SK-N-SH (cell line): ENCODE measurements around the gene AJM1. TPM values are rescaled to one million over a fixed set of nuclear protein-coding genes. Genes with fewer than 3 reads are reported as not detected.

ENCODE experiments used
- CTCF ChIA-PET: fragments of 300-600, 350-600 bp; formaldehyde crosslinking; extraction: SDS; loops from one replicate; lab custom pipeline; 2021; lab: Yijun Ruan, JAX
- POLR2A ChIA-PET: fragments of 350-600 bp; sonication (Branson Sonifier 250); formaldehyde crosslinking; extraction: SDS; loops from one replicate; lab custom pipeline; 2020; ENCODE audit warnings: antibody characterized with exemption, inconsistent platforms; lab: Yijun Ruan, JAX
- DNase-seq: peaks from one replicate; pipeline ENCODE4 v3.0.0; 2012
- H2AFZ ChIP-seq: fragments of 200-600 bp; sonication (generic); 2 replicates; pipeline ENCODE4 v1.8.1; 2016; ENCODE audit warnings: antibody characterized with exemption, mild to moderate bottlenecking, low read depth
- H3F3A ChIP-seq: fragments of 200-600 bp; sonication (generic); replicated peaks from 2 replicates; pipeline ENCODE3; 2016; ENCODE audit warnings: antibody characterized with exemption, mild to moderate bottlenecking; ENCODE audit not compliant: insufficient read depth
- H3K27ac ChIP-seq, 2 experiments: fragments of 200-500 bp in 1 of 2; fragments of 200-600 bp in 1 of 2; sonication (Bioruptor generic) in 1 of 2; sonication (generic), shearing (Covaris generic) in 1 of 2; 2 replicates each; pipeline versions ENCODE4 v1.5.1 to v1.6.1; 2014 to 2016; ENCODE audit warnings: low read depth in 2 of 2, inconsistent platforms in 1 of 2, low read length in 1 of 2, mild to moderate bottlenecking in 1 of 2, mixed read lengths in 1 of 2
- H3K27me3 ChIP-seq: fragments of 200-600 bp; sonication (generic), shearing (Covaris generic); 2 replicates; pipeline ENCODE4 v1.6.1; 2016; ENCODE audit warnings: mixed run types; ENCODE audit not compliant: insufficient read depth
- H3K36me3 ChIP-seq, 2 experiments: fragments of 200-500 bp in 1 of 2; fragments of 200-600 bp in 1 of 2; sonication (Bioruptor generic) in 1 of 2; sonication (generic) in 1 of 2; replicated peaks in 1 of 2; 2 replicates each; pipeline versions ENCODE3 to v1.5.1; 2014 to 2016; ENCODE audit warnings: low read length in 1 of 2, mild to moderate bottlenecking in 1 of 2; ENCODE audit not compliant: insufficient read depth in 2 of 2, control insufficient read depth in 1 of 2
- H3K4me1 ChIP-seq, 2 experiments: fragments of 200-500 bp in 1 of 2; fragments of 200-600 bp in 1 of 2; sonication (Bioruptor generic) in 1 of 2; sonication (generic), shearing (Covaris generic) in 1 of 2; 2 replicates each; pipeline versions ENCODE4 v1.5.1 to v1.6.1; 2014 to 2016; ENCODE audit warnings: low read depth in 1 of 2, low read length in 1 of 2, mixed run types in 1 of 2; ENCODE audit not compliant: insufficient read depth in 2 of 2, control insufficient read depth in 1 of 2
- H3K4me2 ChIP-seq: fragments of 200-600 bp; sonication (generic), shearing (Covaris generic); 2 replicates; pipeline ENCODE4 v1.6.1; 2017; ENCODE audit warnings: mixed run types
- H3K4me3 ChIP-seq, 2 experiments: fragments of 200-500 bp in 1 of 2; fragments of 200-600 bp in 1 of 2; sonication (Bioruptor generic) in 1 of 2; sonication (generic), shearing (Covaris generic) in 1 of 2; 2 replicates each; pipeline versions ENCODE4 v1.5.1 to v1.8.1; 2014 to 2016; ENCODE audit warnings: low read depth in 2 of 2, inconsistent platforms in 1 of 2, low read length in 1 of 2, mild to moderate bottlenecking in 1 of 2, mixed read lengths in 1 of 2, moderate library complexity in 1 of 2
- H3K79me2 ChIP-seq: fragments of 200-600 bp; sonication (generic); 2 replicates; pipeline ENCODE4 v1.8.1; 2017; ENCODE audit warnings: mild to moderate bottlenecking; ENCODE audit not compliant: insufficient read depth
- H3K9ac ChIP-seq: fragments of 200-600 bp; sonication (generic); 2 replicates; pipeline ENCODE4 v1.6.1; 2017; ENCODE audit warnings: mixed run types
- H3K9me2 ChIP-seq: fragments of 200-600 bp; sonication (generic); 2 replicates; pipeline ENCODE4 v1.6.1; 2017; ENCODE audit warnings: mixed run types
- H3K9me3 ChIP-seq: fragments of 200-600 bp; sonication (generic); 2 replicates; pipeline ENCODE4 v1.6.1; 2017; ENCODE audit warnings: mixed run types, mild to moderate bottlenecking, moderate library complexity
- H4K20me1 ChIP-seq: fragments of 200-600 bp; sonication (generic); 2 replicates; pipeline ENCODE4 v1.6.1; 2017; ENCODE audit warnings: mild to moderate bottlenecking, mixed run types; ENCODE audit not compliant: insufficient read depth
- EP300 ChIP-seq, 2 experiments: IDR thresholded peaks; 2 replicates each; pipeline versions ENCODE4 v1.4.0 to v1.6.1; 2012; ENCODE audit warnings: borderline replicate concordance in 1 of 2, low read depth in 1 of 2, low read length in 1 of 2
- EZH2phosphoT487 ChIP-seq: fragments of 200-600 bp; sonication (generic); IDR thresholded peaks from 2 replicates; pipeline ENCODE4 v1.6.1; 2017; ENCODE audit warnings: low read depth, mixed run types, mild to moderate bottlenecking, antibody characterized with exemption, moderate library complexity, borderline replicate concordance
- FOSL2 ChIP-seq: IDR thresholded peaks from 2 replicates; pipeline ENCODE4 v1.4.0; 2012; ENCODE audit warnings: low read depth, mild to moderate bottlenecking, moderate library complexity, borderline replicate concordance
- FOXM1 ChIP-seq: IDR thresholded peaks from 2 replicates; pipeline ENCODE4 v1.4.0; 2012; ENCODE audit warnings: low read depth, mild to moderate bottlenecking
- GABPA ChIP-seq: IDR thresholded peaks from 2 replicates; pipeline ENCODE4 v1.4.0; 2012; ENCODE audit warnings: low read depth, mild to moderate bottlenecking
- GATA2 ChIP-seq: sonication (generic); formaldehyde crosslinking; IDR thresholded peaks from 2 replicates; pipeline ENCODE4 v1.5.0; 2020; ENCODE audit warnings: mild to moderate bottlenecking, missing genetic modification reagents
- JUND ChIP-seq: IDR thresholded peaks from 2 replicates; pipeline ENCODE4 v1.4.0; 2012
- MXI1 ChIP-seq: IDR thresholded peaks from 2 replicates; pipeline ENCODE4 v1.6.1; 2012; ENCODE audit warnings: mild to moderate bottlenecking, low read depth, low read length, improper control_type of control experiment
- POLR2AphosphoS5 ChIP-seq: IDR thresholded peaks from 2 replicates; pipeline ENCODE4 v1.6.1; 2012; ENCODE audit warnings: low read depth, low read length
- RFX5 ChIP-seq: IDR thresholded peaks from 2 replicates; pipeline ENCODE4 v1.6.1; 2012; ENCODE audit warnings: mild to moderate bottlenecking, improper control_type of control experiment, low read length
- SMC3 ChIP-seq: IDR thresholded peaks from 2 replicates; pipeline ENCODE4 v1.6.1; 2012; ENCODE audit warnings: low read depth, low read length, improper control_type of control experiment
- TAF1 ChIP-seq: IDR thresholded peaks from 2 replicates; pipeline ENCODE4 v1.6.1; 2012; ENCODE audit warnings: low read depth, mild to moderate bottlenecking, low read length, moderate library complexity, borderline replicate concordance
- YY1 ChIP-seq: IDR thresholded peaks from 2 replicates; pipeline ENCODE4 v1.4.0; 2012; ENCODE audit warnings: low read depth, mild to moderate bottlenecking
- WGBS: methylation state at CpG from one replicate; pipeline ENCODE4 v1.1.6; 2017; ENCODE audit warnings: low lambda C conversion rate; 5-methylcytosine and 5-hydroxymethylcytosine counted together
- polyA plus RNA-seq, 3 experiments: library from polyadenylated mRNA; depleted of rRNA; stranded (reverse); fragments of >200 nt; gene quantifications; 2 replicates each; pipeline ENCODE4 v1.2.3, GENCODE V29; 2012
- TF ChIP-seq, protein P1 (sequence below): IDR thresholded peaks from 2 replicates; pipeline ENCODE4 v1.4.0; 2012; ENCODE audit warnings: low read depth
- TF ChIP-seq, protein P2 (sequence below): fragments of 200-600 bp; sonication (generic); IDR thresholded peaks from 2 replicates; pipeline ENCODE4 v1.6.1; 2017; ENCODE audit warnings: antibody characterized with exemption, mild to moderate bottlenecking, moderate library complexity
- TF ChIP-seq, protein P3 (sequence below): IDR thresholded peaks from 2 replicates; pipeline ENCODE4; 2012
- TF ChIP-seq, protein P4 (sequence below): fragments of 150-350 bp; IDR thresholded peaks from 2 replicates; pipeline ENCODE4 v1.6.1; 2017; ENCODE audit warnings: antibody characterized with exemption, low read length, low read depth, borderline replicate concordance
- TF ChIP-seq, protein P5 (sequence below): fragments of 150-350 bp; IDR thresholded peaks from 2 replicates; pipeline ENCODE4 v1.6.1; 2016; ENCODE audit warnings: mild to moderate bottlenecking, low read depth, low read length

Gene AJM1
- polyA plus RNA-seq, 1 of the 3 experiments (the other 2 are of a cell fraction), result 2.4 TPM

DNA sequence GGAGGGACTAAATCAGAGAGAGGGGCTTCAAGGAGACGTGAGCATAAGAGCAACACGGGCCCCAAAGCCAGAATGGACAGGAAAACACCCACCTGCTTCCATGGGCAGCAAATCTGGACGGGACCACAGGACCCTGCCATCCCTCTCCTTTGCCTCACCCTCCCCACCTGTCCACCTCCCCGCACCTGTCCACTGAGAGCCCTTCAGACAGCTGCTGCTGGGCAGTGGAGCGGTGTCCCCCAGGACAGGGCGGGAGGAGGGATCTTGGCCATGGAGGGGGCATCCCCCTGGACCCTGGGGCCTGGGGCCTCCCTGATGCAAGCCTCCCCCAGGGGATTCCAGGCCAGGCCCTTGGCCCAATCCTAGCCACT, 43.6 kb upstream of the AJM1 start (continued):
- TF ChIP-seq, protein P1, sequence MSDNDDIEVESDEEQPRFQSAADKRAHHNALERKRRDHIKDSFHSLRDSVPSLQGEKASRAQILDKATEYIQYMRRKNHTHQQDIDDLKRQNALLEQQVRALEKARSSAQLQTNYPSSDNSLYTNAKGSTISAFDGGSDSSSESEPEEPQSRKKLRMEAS, result no peak
- TF ChIP-seq, protein P2, sequence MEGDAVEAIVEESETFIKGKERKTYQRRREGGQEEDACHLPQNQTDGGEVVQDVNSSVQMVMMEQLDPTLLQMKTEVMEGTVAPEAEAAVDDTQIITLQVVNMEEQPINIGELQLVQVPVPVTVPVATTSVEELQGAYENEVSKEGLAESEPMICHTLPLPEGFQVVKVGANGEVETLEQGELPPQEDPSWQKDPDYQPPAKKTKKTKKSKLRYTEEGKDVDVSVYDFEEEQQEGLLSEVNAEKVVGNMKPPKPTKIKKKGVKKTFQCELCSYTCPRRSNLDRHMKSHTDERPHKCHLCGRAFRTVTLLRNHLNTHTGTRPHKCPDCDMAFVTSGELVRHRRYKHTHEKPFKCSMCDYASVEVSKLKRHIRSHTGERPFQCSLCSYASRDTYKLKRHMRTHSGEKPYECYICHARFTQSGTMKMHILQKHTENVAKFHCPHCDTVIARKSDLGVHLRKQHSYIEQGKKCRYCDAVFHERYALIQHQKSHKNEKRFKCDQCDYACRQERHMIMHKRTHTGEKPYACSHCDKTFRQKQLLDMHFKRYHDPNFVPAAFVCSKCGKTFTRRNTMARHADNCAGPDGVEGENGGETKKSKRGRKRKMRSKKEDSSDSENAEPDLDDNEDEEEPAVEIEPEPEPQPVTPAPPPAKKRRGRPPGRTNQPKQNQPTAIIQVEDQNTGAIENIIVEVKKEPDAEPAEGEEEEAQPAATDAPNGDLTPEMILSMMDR, result no peak
- no peak for TF ChIP-seq RFX5

DNA sequence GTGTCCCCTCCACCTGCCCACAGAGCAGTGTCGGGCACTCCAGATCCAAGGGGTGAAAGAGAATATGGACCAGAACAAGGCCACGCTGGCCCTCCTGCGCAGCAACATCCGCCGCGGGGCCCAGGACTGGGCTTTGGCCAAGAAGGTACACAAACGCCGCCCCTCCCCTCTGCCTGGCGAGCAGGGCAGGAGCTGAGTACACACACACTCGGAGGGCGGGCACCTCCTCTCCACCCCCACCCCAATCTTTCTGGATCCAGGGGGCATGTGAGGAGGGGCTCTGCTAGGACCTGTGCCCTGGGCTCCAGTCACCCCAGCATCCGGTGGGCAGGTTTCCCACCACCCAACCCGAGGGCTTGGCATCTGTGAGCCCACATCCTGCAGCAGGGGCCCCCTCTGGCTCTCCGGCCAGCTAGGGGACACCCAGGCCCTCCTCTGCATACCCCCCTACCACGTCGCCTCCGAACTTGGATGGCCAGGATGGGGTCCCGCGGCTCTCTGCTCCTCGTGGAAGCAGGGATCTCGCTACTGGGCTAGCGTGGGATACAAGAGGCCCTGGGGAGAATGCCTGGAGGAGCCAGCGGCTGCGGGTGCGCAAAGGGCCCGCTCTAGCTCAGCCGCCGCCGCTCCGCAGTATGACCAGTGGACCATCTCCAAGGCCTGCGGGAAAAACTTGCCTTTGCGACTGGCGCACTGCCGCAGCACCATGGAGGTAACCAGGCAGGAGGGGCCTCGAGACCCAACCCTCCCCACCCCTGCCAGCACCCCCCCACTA, 43.0 kb upstream of the AJM1 start:
- H3F3A ChIP-seq, result peaks cover 14% of the 10 kb centered on the region
- H3K4me2 ChIP-seq, result peak overlapping the region; percentile 97
- H3K9ac ChIP-seq, result no peak overlapping the region
- H3K9me3 ChIP-seq, result no peaks in the 10 kb centered on the region
- H3K27ac ChIP-seq, result no peak overlapping the region; a peak in 1 of 4 replicates
- no peaks in the 10 kb centered on the region for H3K79me2 ChIP-seq
- TF ChIP-seq, protein P2, result no peak
- no peak for TF ChIP-seq EP300 (IDR thresholded peaks at IDR 0.05; ENCODE audit: borderline replicate concordance in 1 of 2, low read depth in 1 of 2, low read length in 1 of 2)
- no peak for TF ChIP-seq SMC3
- TF ChIP-seq, protein P1, result no peak
- no peak for TF ChIP-seq YY1
- no peak for TF ChIP-seq MXI1
- no peak for TF ChIP-seq FOSL2
- TF ChIP-seq FOXM1, result no peak
- TF ChIP-seq, protein P3, sequence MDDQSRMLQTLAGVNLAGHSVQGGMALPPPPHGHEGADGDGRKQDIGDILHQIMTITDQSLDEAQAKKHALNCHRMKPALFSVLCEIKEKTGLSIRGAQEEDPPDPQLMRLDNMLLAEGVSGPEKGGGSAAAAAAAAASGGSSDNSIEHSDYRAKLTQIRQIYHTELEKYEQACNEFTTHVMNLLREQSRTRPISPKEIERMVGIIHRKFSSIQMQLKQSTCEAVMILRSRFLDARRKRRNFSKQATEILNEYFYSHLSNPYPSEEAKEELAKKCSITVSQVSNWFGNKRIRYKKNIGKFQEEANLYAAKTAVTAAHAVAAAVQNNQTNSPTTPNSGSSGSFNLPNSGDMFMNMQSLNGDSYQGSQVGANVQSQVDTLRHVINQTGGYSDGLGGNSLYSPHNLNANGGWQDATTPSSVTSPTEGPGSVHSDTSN, result no peak
- TF ChIP-seq, protein P4, sequence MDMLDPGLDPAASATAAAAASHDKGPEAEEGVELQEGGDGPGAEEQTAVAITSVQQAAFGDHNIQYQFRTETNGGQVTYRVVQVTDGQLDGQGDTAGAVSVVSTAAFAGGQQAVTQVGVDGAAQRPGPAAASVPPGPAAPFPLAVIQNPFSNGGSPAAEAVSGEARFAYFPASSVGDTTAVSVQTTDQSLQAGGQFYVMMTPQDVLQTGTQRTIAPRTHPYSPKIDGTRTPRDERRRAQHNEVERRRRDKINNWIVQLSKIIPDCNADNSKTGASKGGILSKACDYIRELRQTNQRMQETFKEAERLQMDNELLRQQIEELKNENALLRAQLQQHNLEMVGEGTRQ, result no peak
- no peak for TF ChIP-seq TAF1
- no peak for TF ChIP-seq JUND
- TF ChIP-seq, protein P5, sequence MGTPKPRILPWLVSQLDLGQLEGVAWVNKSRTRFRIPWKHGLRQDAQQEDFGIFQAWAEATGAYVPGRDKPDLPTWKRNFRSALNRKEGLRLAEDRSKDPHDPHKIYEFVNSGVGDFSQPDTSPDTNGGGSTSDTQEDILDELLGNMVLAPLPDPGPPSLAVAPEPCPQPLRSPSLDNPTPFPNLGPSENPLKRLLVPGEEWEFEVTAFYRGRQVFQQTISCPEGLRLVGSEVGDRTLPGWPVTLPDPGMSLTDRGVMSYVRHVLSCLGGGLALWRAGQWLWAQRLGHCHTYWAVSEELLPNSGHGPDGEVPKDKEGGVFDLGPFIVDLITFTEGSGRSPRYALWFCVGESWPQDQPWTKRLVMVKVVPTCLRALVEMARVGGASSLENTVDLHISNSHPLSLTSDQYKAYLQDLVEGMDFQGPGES, result no peak
- TF ChIP-seq EZH2phosphoT487, result no peak
- TF ChIP-seq POLR2AphosphoS5, result no peak
- TF ChIP-seq GATA2 (CRISPR knock-in tag), result no peak
- TF ChIP-seq GABPA, result no peak
- H3K4me3 ChIP-seq, result peak overlapping the region in 1 of 2 experiments; percentile 44; a peak in 3 of 4 replicates
- ChIA-PET POLR2A (interaction anchor here (1.2 kb wide), 1 partner anchor 8 kb away, joined by 3 read pairs; the partner anchor contains the start of gene RABL6), CTCF (interaction anchor here (1.3 to 2.8 kb wide), 5 partner anchors 8 to 145 kb away, joined by 4 to 11 read pairs (median 6); partner anchors contain the start of genes C8G, FBXW5, LCN8 and RABL6)
- peaks cover 5 to 40% of the 10 kb centered on the region in 2 experiments; a peak in 2 of 4 replicates for H3K4me1 ChIP-seq
- no peaks in the 10 kb centered on the region for H3K36me3 ChIP-seq
- no peaks in the 10 kb centered on the region for H3K27me3 ChIP-seq
- H2AFZ ChIP-seq, result no peak overlapping the region
- no peaks in the 10 kb centered on the region for H4K20me1 ChIP-seq
- H3K9me2 ChIP-seq, result no peaks in the 10 kb centered on the region
- no peak for DNase-seq
- 67% methylated on average over 24 of the region's 35 CpGs for WGBS
